B cell (primary cell): ENCODE data around the gene ZNF716. TPM values are rescaled to one million over a fixed set of nuclear protein-coding genes. Genes with fewer than 3 reads are reported as not detected.

Experiments used
- ATAC-seq: fragments of 200-7000 bp; cut with Tn5 transposase; one replicate; pipeline ENCODE4 v1.10.0; 2021; ENCODE audit warnings: low read depth, mild to moderate bottlenecking, moderate number of reproducible peaks, moderate library complexity
- CTCF ChIA-PET: fragments of 350-600 bp; sonication (Branson Sonifier 250); formaldehyde crosslinking; loops from one replicate; lab custom pipeline; 2021; ENCODE audit warnings: antibody characterized with exemption, inconsistent platforms; lab: Charles Lee
- POLR2A ChIA-PET: fragments of 350-600 bp; sonication (Branson Sonifier 250); formaldehyde crosslinking; loops from one replicate; lab custom pipeline; 2021; ENCODE audit warnings: antibody characterized with exemption; lab: Charles Lee
- DNase-seq: peaks from one replicate; pipeline ENCODE4 v3.0.0; 2013
- H2AFZ ChIP-seq: 2 replicates; pipeline ENCODE4 v1.6.1; 2012; ENCODE audit warnings: mild to moderate bottlenecking, low read depth, low read length; ENCODE audit not compliant: insufficient read depth, poor library complexity, severe bottlenecking
- H3K27ac ChIP-seq, 2 donors: 1 replicate in 1 of 2; 2 replicates in 1 of 2; pipeline ENCODE4 v1.5.1; 2012 to 2013; ENCODE audit warnings: low read length in 2 of 2, mild to moderate bottlenecking in 2 of 2, moderate library complexity in 1 of 2
- H3K27me3 ChIP-seq, 4 experiments: fragments of 200-600 bp in 1 of 4; sonication (generic) in 1 of 4; replicated peaks in 1 of 4; 1 replicate in 2 of 4; 2 replicates in 2 of 4; pipeline versions ENCODE4 v1.6.1 to v1.7.0; 2013 to 2016; ENCODE audit warnings: low read length in 3 of 4, mild to moderate bottlenecking in 2 of 4, mixed read lengths in 1 of 4, moderate library complexity in 1 of 4; ENCODE audit not compliant: insufficient read depth in 4 of 4, control insufficient read depth in 3 of 4; ENCODE audit errors: control extremely low read depth in 1 of 4
- H3K36me3 ChIP-seq, 2 experiments: replicated peaks in 1 of 2; 1 replicate in 1 of 2; 2 replicates in 1 of 2; pipeline versions ENCODE4 v1.6.1 to v1.7.1; 2013; ENCODE audit warnings: low read length in 1 of 2; ENCODE audit not compliant: insufficient read depth in 2 of 2, control insufficient read depth in 1 of 2; ENCODE audit errors: control extremely low read depth in 1 of 2, extremely low read depth in 1 of 2
- H3K4me1 ChIP-seq, 2 donors: fragments of 200-600 bp in 1 of 2; sonication (generic) in 1 of 2; 1 replicate in 1 of 2; 2 replicates in 1 of 2; pipeline versions ENCODE4 v1.5.1 to v1.6.1; 2013 to 2017; ENCODE audit warnings: low read length in 2 of 2; ENCODE audit not compliant: control insufficient read depth in 2 of 2, insufficient read depth in 2 of 2
- H3K4me2 ChIP-seq: replicated peaks from 2 replicates; pipeline ENCODE3; 2012; ENCODE audit warnings: mild to moderate bottlenecking, low read depth, low read length; ENCODE audit not compliant: poor library complexity, severe bottlenecking
- H3K4me3 ChIP-seq, 5 experiments: fragments of 200-600 bp in 1 of 5; sonication (generic) in 1 of 5; 1 replicate in 3 of 5; 2 replicates in 2 of 5; pipeline versions ENCODE4 v1.5.1 to v1.7.0; 2011 to 2016; ENCODE audit warnings: low read length in 4 of 5, mild to moderate bottlenecking in 4 of 5, low read depth in 2 of 5, control low read depth in 1 of 5, moderate library complexity in 1 of 5; ENCODE audit not compliant: insufficient read depth in 1 of 5; ENCODE audit errors: control extremely low read depth in 1 of 5, extremely low read depth in 1 of 5
- H3K79me2 ChIP-seq: fragments of 200-600 bp; sonication (generic); one replicate; pipeline ENCODE4 v1.6.0; 2016; ENCODE audit warnings: low read length; ENCODE audit not compliant: control insufficient read depth, insufficient read depth
- H3K9ac ChIP-seq: fragments of 200-600 bp; sonication (generic); 2 replicates; pipeline ENCODE4 v1.6.1; 2017; ENCODE audit warnings: mild to moderate bottlenecking, low read length, moderate library complexity
- H3K9me3 ChIP-seq, 3 donors: one replicate each; pipeline versions ENCODE4 v1.6.1 to v1.7.1; 2013; ENCODE audit warnings: low read length in 2 of 3; ENCODE audit not compliant: control insufficient read depth in 2 of 3, insufficient read depth in 1 of 3; ENCODE audit errors: control extremely low read depth in 1 of 3
- H4K20me1 ChIP-seq: 2 replicates; pipeline ENCODE4 v1.6.0; 2012; ENCODE audit warnings: mild to moderate bottlenecking, low read length; ENCODE audit not compliant: insufficient read depth, control insufficient read depth, poor library complexity, severe bottlenecking
- H3K27ac Mint-ChIP-seq: one replicate; pipeline ENCODE4 v1.8.0; 2021; ENCODE audit warnings: mixed read lengths
- H3K27me3 Mint-ChIP-seq: one replicate; pipeline ENCODE4 v1.8.0; 2021; ENCODE audit warnings: mixed read lengths
- H3K4me1 Mint-ChIP-seq: one replicate; pipeline ENCODE4 v1.8.0; 2021; ENCODE audit warnings: mixed read lengths
- H3K4me3 Mint-ChIP-seq: one replicate; pipeline ENCODE4 v1.8.0; 2021; ENCODE audit warnings: mixed read lengths
- H3K9me3 Mint-ChIP-seq: one replicate; pipeline ENCODE4 v1.8.0; 2022; ENCODE audit warnings: mixed read lengths; ENCODE audit not compliant: insufficient read depth
- EZH2 ChIP-seq: IDR thresholded peaks from 2 replicates; pipeline ENCODE4 v1.6.1; 2012; ENCODE audit warnings: borderline replicate concordance, low read depth, mild to moderate bottlenecking, moderate library complexity, low read length; ENCODE audit not compliant: insufficient read depth, poor library complexity, severe bottlenecking
- WGBS: methylation state at CpG from one replicate; pipeline ENCODE4 v1.1.5; 2013; ENCODE audit warnings: missing lambda C conversion rate; ENCODE audit not compliant: insufficient coverage; 5-methylcytosine and 5-hydroxymethylcytosine counted together
- intact Hi-C: fragments of 100-400 bp; cut with micrococcal nuclease; formaldehyde crosslinking; loops from one replicate; pipeline ENCODE4 v1.10.0; 2022
- polyA plus RNA-seq: library from polyadenylated mRNA; depleted of rRNA; stranded (reverse); fragments of >200 nt; gene quantifications from 2 replicates; pipeline ENCODE4 v1.2.3, GENCODE V29; 2012
- total RNA-seq, 2 donors: library from RNA; stranded (reverse); fragments of 120-200 nt in 1 of 2; gene quantifications; 1 replicate in 1 of 2; 2 replicates in 1 of 2; pipeline versions ENCODE4 v1.2.3 to v1.2.4, GENCODE V29; 2013 to 2022
- TF ChIP-seq, protein P1 (sequence below): fragments of 200-600 bp; IDR thresholded peaks from one replicate; pipeline ENCODE4 v1.8.0; 2022; ENCODE audit warnings: antibody characterized with exemption, mild to moderate bottlenecking

Gene ZNF716
- total and polyA plus RNA-seq, 2 donors (not counting 1 experiment from before 2014, with no cell fraction given) = not detected

DNA sequence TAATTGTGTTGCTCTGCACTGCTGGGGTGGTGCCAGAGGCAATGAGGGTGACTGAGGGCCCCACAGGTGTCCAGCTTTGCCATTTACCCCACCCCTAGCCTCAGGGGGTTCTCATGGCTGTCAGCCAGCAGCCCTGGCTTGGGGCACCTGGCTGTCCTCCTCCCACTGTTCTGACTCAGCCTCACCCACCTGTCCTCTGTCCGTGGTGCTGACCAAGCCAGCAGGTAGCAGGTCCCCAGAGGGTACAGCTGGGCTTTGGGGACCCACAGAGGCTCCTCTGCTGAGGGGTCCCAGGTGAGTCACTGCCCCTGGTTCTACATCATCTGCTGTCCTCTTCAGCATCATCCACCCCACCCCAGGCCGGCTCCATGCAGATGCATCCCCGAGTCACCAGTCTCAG, 32.2 kb upstream of the ZNF716 start:
- intact Hi-C loops = loop anchor here (1.0 kb wide), 1 partner anchor 8 kb away; no protein-coding TSS in a partner anchor
- DNase-seq = no peak
- Histone ChIP-seq H4K20me1 (no peaks in the 10 kb centered on the region), H3K4me2 (no peak overlapping the region), H3K9ac (no peak overlapping the region), H3K9me3 (peaks cover 0 to 57% (median 0%) of the 10 kb centered on the region in 3 donors), H3K27me3 (no peaks in the 10 kb centered on the region), H3K4me1 (no peaks in the 10 kb centered on the region), H3K79me2 (no peaks in the 10 kb centered on the region), H3K36me3 (no peaks in the 10 kb centered on the region), H2AFZ (no peak overlapping the region), H3K4me3 (no peak overlapping the region), H3K27ac (no peak overlapping the region)
- H3K27me3 Mint-ChIP-seq = no peaks in the 10 kb centered on the region
- H3K4me1 Mint-ChIP-seq = no peaks in the 10 kb centered on the region
- ChIA-PET CTCF (no interaction called here), POLR2A (no interaction called here)
- WGBS = 27% methylated on average over 1 of the region's 3 CpGs
- H3K4me3 Mint-ChIP-seq = no peak overlapping the region
- H3K27ac Mint-ChIP-seq = no peak overlapping the region
- TF ChIP-seq, protein P1, sequence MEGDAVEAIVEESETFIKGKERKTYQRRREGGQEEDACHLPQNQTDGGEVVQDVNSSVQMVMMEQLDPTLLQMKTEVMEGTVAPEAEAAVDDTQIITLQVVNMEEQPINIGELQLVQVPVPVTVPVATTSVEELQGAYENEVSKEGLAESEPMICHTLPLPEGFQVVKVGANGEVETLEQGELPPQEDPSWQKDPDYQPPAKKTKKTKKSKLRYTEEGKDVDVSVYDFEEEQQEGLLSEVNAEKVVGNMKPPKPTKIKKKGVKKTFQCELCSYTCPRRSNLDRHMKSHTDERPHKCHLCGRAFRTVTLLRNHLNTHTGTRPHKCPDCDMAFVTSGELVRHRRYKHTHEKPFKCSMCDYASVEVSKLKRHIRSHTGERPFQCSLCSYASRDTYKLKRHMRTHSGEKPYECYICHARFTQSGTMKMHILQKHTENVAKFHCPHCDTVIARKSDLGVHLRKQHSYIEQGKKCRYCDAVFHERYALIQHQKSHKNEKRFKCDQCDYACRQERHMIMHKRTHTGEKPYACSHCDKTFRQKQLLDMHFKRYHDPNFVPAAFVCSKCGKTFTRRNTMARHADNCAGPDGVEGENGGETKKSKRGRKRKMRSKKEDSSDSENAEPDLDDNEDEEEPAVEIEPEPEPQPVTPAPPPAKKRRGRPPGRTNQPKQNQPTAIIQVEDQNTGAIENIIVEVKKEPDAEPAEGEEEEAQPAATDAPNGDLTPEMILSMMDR = no peak
- no peak for TF ChIP-seq EZH2
- no peak for ATAC-seq
- H3K9me3 Mint-ChIP-seq = peaks cover 5% of the 10 kb centered on the region

DNA sequence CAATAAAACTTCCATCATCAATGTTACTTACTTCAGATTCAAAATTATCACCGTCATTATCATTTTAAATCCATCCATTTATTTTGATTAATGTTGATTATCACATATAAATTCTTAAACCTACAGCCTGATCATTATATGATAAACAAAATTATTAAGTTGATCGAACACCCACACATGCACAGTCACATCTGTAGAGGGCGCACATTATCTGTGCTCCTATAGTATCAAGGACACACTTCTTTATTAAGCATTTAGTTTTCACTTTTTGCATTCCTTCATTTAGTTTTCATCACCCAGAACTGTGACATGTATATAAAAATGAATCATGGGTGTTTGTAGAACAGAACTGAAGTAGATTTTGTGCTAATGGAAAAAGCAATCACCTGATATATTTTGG, 26.2 kb upstream of the ZNF716 start:
- no peak overlapping the region for H3K9ac ChIP-seq
- WGBS = no CpG with 5 or more reads among the region's 3 CpGs
- no peak overlapping the region for H3K27ac ChIP-seq
- H3K79me2 ChIP-seq = no peaks in the 10 kb centered on the region
- Mint-ChIP-seq H3K27me3 (no peaks in the 10 kb centered on the region), H3K4me3 (no peak overlapping the region), H3K9me3 (peaks cover 2% of the 10 kb centered on the region), H3K4me1 (no peaks in the 10 kb centered on the region), H3K27ac (no peak overlapping the region)
- H3K4me2 ChIP-seq = no peak overlapping the region
- no peak for ATAC-seq
- no peaks in the 10 kb centered on the region for H3K27me3 ChIP-seq
- TF ChIP-seq, protein P1 = no peak
- no peak for TF ChIP-seq EZH2
- ChIA-PET CTCF (no interaction called here), POLR2A (no interaction called here)
- H3K36me3 ChIP-seq = no peaks in the 10 kb centered on the region
- no peak overlapping the region for H3K4me3 ChIP-seq
- no peaks in the 10 kb centered on the region for H3K4me1 ChIP-seq
- DNase-seq = no peak
- no peaks in the 10 kb centered on the region for H4K20me1 ChIP-seq
- peaks cover 0 to 36% (median 0%) of the 10 kb centered on the region in 3 donors for H3K9me3 ChIP-seq
- intact Hi-C loops = no loop called here
- no peak overlapping the region for H2AFZ ChIP-seq
